ENCODE results near the gene PRSS1. TPM values are rescaled to one million over a fixed set of nuclear protein-coding genes. Genes with fewer than 3 reads are reported as not detected.

Gene PRSS1
- total and polyA plus RNA-seq, 2 of the 8 experiments (the other 6 are each of a cell fraction or from before 2014, with no cell fraction given), result 0.09 TPM; not detected in 1

GRCh38 chr7:142733271-142733670, 16.0 kb upstream of the PRSS1 start:
- Histone ChIP-seq H4K91ac (replicated peaks; ENCODE audit: insufficient read length, low read length) (no peak overlapping the region), H2AFZ (ENCODE audit: low read length) (no peak overlapping the region; the same call in 1 of the 2 replicates), H2BK20ac (ENCODE audit: low read length) (no peak overlapping the region)
- TF ChIP-seq MAX (IDR thresholded peaks at IDR 0.05), result no peak

More at GRCh38 chr7:142733271-142733670, 16.0 kb upstream of the PRSS1 start:
- no peaks in the 10 kb centered on the region for H3K79me2 ChIP-seq (ENCODE audit: control insufficient read depth in 1 of 2, insufficient read depth in 2 of 2, low read length in 2 of 2)
- H3K9ac ChIP-seq (replicated peaks in 1 of 4; ENCODE audit: extremely low read depth in 1 of 4, low read depth in 3 of 4, low read length in 3 of 4), result no peak overlapping the region
- H3K4me3 ChIP-seq (ENCODE audit: extremely low read depth in 1 of 4, insufficient read depth in 2 of 4, low read depth in 3 of 4, low read length in 4 of 4), result no peak overlapping the region
- H3K56ac ChIP-seq (replicated peaks; ENCODE audit: insufficient read length, low read depth, low read length), result no peak overlapping the region
- H2BK5ac ChIP-seq (ENCODE audit: low read depth, low read length), result no peak overlapping the region
- DNase-seq (ENCODE audit: low read depth in 1 of 2, low spot score in 2 of 2) (no peak), FAIRE-seq (no peak)
- H2BK12ac ChIP-seq (ENCODE audit: low read depth, low read length), result no peak overlapping the region
- no peak overlapping the region for H4K8ac ChIP-seq (ENCODE audit: extremely low read depth, insufficient read depth, low read length)
- no peaks in the 10 kb centered on the region; a peak in 1 of 4 replicates for H3K9me3 ChIP-seq (ENCODE audit: insufficient read depth in 2 of 2, low read depth in 1 of 2, low read length in 1 of 2)
- H3K4ac ChIP-seq (replicated peaks; ENCODE audit: insufficient read length, low read depth, low read length), result no peak overlapping the region
- no peaks in the 10 kb centered on the region for H3K23me2 ChIP-seq (ENCODE audit: low read depth, low read length)
- POLR2A ChIA-PET (ENCODE audit: partially characterized antibody), result no interaction called here
- H2BK120ac ChIP-seq (replicated peaks; ENCODE audit: low read depth, low read length), result no peak overlapping the region
- no peaks in the 10 kb centered on the region for H4K20me1 ChIP-seq (replicated peaks in 1 of 2; ENCODE audit: control insufficient read depth in 1 of 2, insufficient read depth in 2 of 2, low read length in 2 of 2)
- CTCF ChIA-PET (ENCODE audit: partially characterized antibody), result interaction anchor here (0.7 to 1.5 kb wide), 3 partner anchors 18 to 56 kb away, joined by 3 to 6 read pairs (median 3); no protein-coding TSS in a partner anchor
- WGBS, 2 experiments (ENCODE audit: extremely low coverage in 1 of 2, insufficient coverage in 1 of 2, insufficient read length in 1 of 2, insufficient replicate concordance in 2 of 2, low coverage in 1 of 2, low lambda C conversion rate in 2 of 2, missing lambda C conversion rate in 1 of 2), result 84% methylated on average over 8 of the region's 8 CpGs; no CpG with 5 or more reads in 1 of the 2 experiments
- H3K79me1 ChIP-seq (ENCODE audit: low read depth, low read length), result no peaks in the 10 kb centered on the region
- no peaks in the 10 kb centered on the region for H3K27me3 ChIP-seq (replicated peaks in 1 of 4; ENCODE audit: control insufficient read depth in 3 of 4, extremely low read depth in 1 of 4, insufficient read depth in 3 of 4, low read length in 3 of 4)
- H3K23ac ChIP-seq (ENCODE audit: insufficient read length), result no peak overlapping the region
- no peak overlapping the region for H3K4me2 ChIP-seq (ENCODE audit: insufficient read depth in 1 of 2, low read depth in 2 of 2, low read length in 2 of 2)
- no peaks in the 10 kb centered on the region; a peak in 1 of 8 replicates for H3K36me3 ChIP-seq (ENCODE audit: control insufficient read depth in 2 of 4, insufficient read depth in 4 of 4, low read length in 3 of 4)
- H4K5ac ChIP-seq (ENCODE audit: insufficient read length, low read depth, low read length), result no peak overlapping the region
- H2AK5ac ChIP-seq (ENCODE audit: low read depth, low read length), result no peak overlapping the region
- H3K27ac ChIP-seq (ENCODE audit: low read depth, low read length), result no peak overlapping the region
- H2BK15ac ChIP-seq (ENCODE audit: low read length), result no peak overlapping the region
- H3K18ac ChIP-seq (ENCODE audit: extremely low read depth, low read length), result no peak overlapping the region
- no peak overlapping the region for H3K14ac ChIP-seq (ENCODE audit: insufficient read length)
- 0 out of 7 replicates have a peak, but pooled peaks cover 0 to 2% (median 0%) of the 10 kb centered on the region in 4 experiments for H3K4me1 ChIP-seq (replicated peaks in 1 of 4; ENCODE audit: control insufficient read depth in 3 of 4, insufficient read depth in 4 of 4, low read length in 3 of 4)

All from H1 (cell line).